Effector memory CD4-positive, alpha-beta T cell (primary cell): ENCODE data around the gene ANGPTL4.
"Not testable (repeated sequence)": the region's sequence is repeated elsewhere in the genome, so short reads cannot be mapped to it uniquely, and the experiment has no call there.

Experiments used
- DNase-seq, 3 donors: peaks; one replicate each; pipeline ENCODE4 v3.0.0-alpha.2; 2020
- H3K27ac ChIP-seq: 2 replicates; pipeline ENCODE4 v1.7.0; 2013; ENCODE audit warnings: mild to moderate bottlenecking, low read length, moderate library complexity; ENCODE audit not compliant: insufficient read depth, poor library complexity, severe bottlenecking
- H3K27me3 ChIP-seq: replicated peaks from 2 replicates; pipeline ENCODE4 v1.7.0; 2013; ENCODE audit warnings: mild to moderate bottlenecking, low read length; ENCODE audit not compliant: insufficient read depth, control insufficient read depth, poor library complexity, severe bottlenecking
- H3K36me3 ChIP-seq: 2 replicates; pipeline ENCODE4 v1.7.0; 2013; ENCODE audit warnings: mild to moderate bottlenecking, low read length, moderate library complexity; ENCODE audit not compliant: control insufficient read depth, insufficient read depth
- H3K4me1 ChIP-seq: 2 replicates; pipeline ENCODE4 v1.7.0; 2013; ENCODE audit warnings: low read length, mild to moderate bottlenecking; ENCODE audit not compliant: control insufficient read depth, insufficient read depth, poor library complexity, severe bottlenecking
- H3K4me3 ChIP-seq: 2 replicates; pipeline ENCODE4 v1.7.0; 2013; ENCODE audit warnings: low read length, low read depth, mild to moderate bottlenecking; ENCODE audit not compliant: insufficient read depth, poor library complexity, severe bottlenecking
- H3K9me3 ChIP-seq: 2 replicates; pipeline ENCODE4 v1.7.0; 2013; ENCODE audit warnings: mild to moderate bottlenecking, low read length, moderate library complexity; ENCODE audit not compliant: control insufficient read depth

ANGPTL4 gene

DNA sequence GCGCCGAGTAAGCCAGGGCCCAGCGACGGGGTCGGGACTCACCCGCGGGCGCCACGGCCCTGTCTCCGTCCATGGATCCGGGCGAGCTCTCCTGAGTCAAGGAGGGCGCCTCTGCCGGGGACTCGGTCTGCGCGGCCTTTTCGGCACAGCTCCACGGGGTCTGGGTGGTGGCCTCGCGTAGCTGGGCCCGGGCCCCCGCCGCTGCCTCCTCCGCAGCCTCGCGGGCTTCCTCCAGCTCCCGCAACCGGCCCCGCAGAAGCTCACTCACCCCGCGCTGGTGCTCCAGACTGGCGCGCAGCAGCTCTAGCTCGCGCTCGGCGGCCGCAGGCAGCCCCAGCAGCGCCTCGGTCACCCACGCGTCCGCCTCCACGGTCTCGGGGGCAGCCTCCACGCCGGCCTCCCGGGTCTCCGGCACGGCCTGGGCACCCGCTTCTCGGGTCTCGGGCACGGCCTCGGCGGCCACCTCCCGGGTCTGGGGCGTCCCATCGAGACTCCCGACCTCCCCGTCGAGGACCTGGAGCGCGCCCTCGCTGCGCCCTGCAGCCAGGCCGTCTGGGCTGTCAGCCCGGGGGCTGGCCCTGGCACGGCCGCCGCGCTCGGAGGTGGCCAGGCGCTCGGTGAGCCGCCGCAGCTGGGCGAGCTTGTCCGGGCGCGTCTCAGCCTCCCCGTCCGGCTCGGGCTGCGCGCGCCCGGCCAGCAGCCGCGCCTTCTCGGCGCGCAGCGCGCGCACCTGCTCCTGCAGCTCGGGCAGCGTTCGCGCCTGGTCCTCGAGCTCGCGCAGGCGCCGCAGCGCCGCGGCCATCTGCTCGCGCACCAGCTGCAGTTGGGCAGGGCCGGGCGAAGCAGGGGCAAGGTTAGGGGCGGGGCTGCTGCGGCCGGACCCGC lies 29.3 kb upstream of the ANGPTL4 start:
- Histone ChIP-seq H3K4me1 (no peaks in the 10 kb centered on the region), H3K27me3 (peaks cover 11% of the 10 kb centered on the region), H3K27ac (no peak overlapping the region), H3K4me3 (no peak overlapping the region), H3K9me3 (no peaks in the 10 kb centered on the region), H3K36me3 (no peaks in the 10 kb centered on the region)
- no peak for DNase-seq

DNA sequence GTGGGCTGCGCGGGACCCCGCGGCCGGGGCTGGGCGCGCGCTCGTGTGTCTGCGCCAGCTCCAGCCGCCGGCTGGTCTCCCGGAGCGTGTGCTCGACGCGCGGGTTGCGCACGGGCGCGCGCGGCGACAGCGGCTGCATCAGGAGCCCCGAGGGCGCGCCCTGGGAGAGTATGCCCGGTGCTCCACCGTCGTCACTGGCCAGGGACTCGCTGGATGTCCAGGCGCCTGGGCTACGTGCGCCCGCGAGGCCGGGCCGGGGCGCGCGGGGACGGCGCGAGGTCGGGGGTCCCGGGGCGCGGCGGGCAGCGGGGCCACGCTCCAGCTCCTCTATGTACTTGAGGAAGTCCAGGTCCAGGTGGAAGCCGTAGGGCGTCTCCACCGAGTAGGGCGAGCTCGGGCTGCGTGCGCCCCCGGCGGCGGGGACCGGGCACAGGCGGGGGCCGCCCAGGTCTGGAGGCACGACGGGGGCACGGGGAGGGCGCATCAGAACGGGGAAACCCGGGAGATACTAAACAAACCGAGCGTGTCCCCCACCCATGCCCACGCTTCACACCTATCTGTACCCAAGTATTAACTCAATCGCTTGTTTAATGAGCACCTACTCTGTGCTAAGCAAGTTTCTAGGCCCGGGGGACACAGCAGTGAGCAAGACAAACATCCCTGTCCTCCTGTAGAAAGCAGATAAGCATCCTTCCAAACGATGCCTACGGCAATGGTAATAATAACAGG lies 28.4 kb upstream of the ANGPTL4 start:
- H3K27ac ChIP-seq, result no peak overlapping the region
- no peaks in the 10 kb centered on the region for H3K9me3 ChIP-seq
- peaks cover 11% of the 10 kb centered on the region for H3K27me3 ChIP-seq
- no peaks in the 10 kb centered on the region for H3K36me3 ChIP-seq
- no peak for DNase-seq
- no peaks in the 10 kb centered on the region for H3K4me1 ChIP-seq
- no peak overlapping the region for H3K4me3 ChIP-seq

DNA sequence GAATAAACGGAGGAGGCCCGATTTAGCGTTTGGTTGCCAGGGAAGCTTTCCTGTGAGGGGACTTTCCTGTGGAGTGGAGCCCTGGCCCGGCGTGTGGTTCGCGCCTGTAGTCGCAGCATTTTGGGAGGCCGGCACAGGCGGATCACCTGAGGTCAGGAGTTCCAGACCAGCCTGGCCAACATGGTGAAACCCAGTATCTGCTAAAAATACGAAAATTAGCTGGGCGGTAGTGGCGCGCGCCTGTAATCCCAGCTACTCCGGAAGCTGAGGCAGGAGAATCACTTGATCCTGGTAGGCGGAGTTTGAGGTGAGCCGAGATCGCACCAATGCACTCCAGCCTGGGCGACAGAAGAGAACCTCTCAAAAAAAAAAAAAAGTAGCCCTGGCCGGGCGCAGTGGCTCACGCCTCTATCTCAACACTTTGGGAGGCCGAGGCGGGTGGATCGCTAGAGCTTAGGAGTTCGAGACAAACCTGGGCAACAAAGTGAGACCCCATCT lies 27.8 kb upstream of the ANGPTL4 start:
- Histone ChIP-seq H3K4me1 (no peaks in the 10 kb centered on the region), H3K36me3 (no peaks in the 10 kb centered on the region), H3K27me3 (peaks cover 11% of the 10 kb centered on the region), H3K27ac (no peak overlapping the region), H3K4me3 (no peak overlapping the region), H3K9me3 (no peaks in the 10 kb centered on the region)
- no peak for DNase-seq

DNA sequence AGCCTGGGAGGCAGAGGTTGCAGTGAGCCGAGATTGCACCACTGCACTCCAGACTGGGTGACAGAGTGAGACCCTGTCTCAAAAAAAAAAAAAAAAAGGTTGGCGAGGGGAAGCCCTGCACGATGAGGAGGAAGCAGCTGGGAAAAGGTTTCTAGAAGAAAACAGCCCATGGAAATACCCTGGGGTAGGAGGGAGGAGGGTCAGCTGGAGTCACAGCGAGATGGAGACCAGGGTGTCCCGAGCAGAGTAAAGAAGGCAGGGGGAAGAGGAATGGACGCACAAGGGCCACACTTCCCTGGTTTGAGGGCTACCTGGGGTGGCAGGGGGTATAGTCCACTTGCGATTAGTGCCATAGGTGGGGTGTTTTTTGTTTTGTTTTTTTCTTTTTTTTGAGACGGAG lies 27.3 kb upstream of the ANGPTL4 start:
- no peak overlapping the region for H3K4me3 ChIP-seq
- no peaks in the 10 kb centered on the region for H3K4me1 ChIP-seq
- no peaks in the 10 kb centered on the region for H3K9me3 ChIP-seq
- peaks cover 11% of the 10 kb centered on the region for H3K27me3 ChIP-seq
- H3K36me3 ChIP-seq, result no peaks in the 10 kb centered on the region
- no peak overlapping the region for H3K27ac ChIP-seq
- DNase-seq, result no peak

DNA sequence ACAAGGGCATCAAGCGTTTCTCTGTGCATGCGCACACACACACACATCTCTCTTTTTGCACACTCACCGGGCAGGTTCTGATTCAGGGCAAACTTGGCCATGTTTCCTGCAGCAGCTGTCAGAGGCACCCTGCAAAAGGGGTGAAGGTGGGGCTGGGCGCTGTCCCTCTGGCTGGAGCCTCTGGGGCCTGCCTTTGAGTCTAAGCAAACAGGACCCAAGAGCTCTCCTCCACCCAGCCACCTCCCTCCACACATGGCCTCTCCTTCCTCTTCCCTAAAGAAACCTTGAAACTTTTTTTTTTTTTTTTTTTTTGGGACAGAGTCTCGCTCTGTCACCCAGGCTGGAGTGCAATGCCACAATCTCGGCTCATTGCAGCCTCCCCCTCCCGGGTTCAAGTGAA lies 26.2 kb upstream of the ANGPTL4 start:
- no peak overlapping the region for H3K4me3 ChIP-seq
- DNase-seq, result no peak
- H3K36me3 ChIP-seq, result no peaks in the 10 kb centered on the region
- no peaks in the 10 kb centered on the region for H3K9me3 ChIP-seq
- H3K4me1 ChIP-seq, result peaks cover 2% of the 10 kb centered on the region
- H3K27me3 ChIP-seq, result peaks cover 11% of the 10 kb centered on the region
- H3K27ac ChIP-seq, result no peak overlapping the region

DNA sequence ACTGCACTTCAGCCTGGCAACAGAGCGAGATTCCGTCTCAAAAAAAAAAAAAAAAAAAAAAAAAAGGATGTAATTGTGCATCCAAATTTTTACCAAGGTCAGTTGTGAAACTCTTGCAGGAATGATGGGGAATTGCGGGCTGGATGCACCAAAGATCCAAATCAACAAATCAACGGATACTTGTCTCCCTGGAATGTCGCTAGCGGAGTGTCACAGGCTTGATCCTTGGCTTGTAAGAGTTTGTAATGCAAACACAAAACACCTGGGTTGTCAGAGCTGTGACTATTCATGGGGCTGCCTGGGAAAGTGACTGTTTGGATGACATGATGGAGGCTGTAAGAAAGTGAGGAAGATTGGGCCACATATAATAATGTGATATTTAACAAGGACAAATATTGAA lies 25.1 kb upstream of the ANGPTL4 start:
- Histone ChIP-seq H3K27me3 (peaks cover 7% of the 10 kb centered on the region), H3K4me3 (no peak overlapping the region)

DNA sequence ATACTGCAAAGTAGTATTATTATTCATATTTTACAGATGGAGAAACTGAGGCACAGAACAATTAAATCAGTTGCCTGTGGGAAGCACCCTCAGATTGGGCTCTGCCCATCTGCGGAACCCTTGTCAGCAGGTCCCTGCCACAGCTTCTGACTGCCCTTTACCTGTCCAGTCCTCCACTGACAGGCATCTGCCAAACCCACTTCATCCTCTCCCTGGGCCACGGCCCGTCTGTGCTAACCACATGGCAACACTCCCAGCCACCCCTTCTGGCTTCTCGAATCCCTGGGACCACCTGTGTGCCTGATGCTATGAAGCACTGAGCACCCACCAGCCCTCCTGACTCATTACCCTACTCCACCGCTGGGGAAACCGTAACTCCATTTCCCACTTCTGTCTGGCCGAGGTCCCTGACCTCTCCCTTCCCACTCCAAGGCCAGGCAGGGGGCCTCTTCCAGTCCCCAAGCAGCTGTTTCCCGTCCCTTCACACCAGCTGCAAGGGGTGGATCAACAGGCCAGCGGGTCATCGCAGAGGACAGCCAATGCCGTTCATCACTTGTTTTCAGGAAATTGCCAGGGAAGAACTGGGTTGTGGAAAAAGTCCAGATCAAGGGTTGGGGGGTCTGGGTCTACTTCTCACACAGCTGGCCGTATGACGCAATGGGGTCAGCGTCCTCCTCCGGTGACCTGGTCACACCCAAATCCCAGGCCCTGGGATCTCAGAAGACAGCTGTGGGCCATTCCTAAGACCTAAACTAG lies 23.4 kb upstream of the ANGPTL4 start:
- Histone ChIP-seq H3K4me1 (peaks cover 9% of the 10 kb centered on the region), H3K27ac (no peak overlapping the region), H3K36me3 (no peaks in the 10 kb centered on the region), H3K4me3 (no peak overlapping the region), H3K9me3 (no peaks in the 10 kb centered on the region), H3K27me3 (peaks cover 7% of the 10 kb centered on the region)
- DNase-seq, result no peak

More for the DNA sequence above, 25.1 kb upstream of the ANGPTL4 start:
- Histone ChIP-seq H3K36me3 (no peaks in the 10 kb centered on the region), H3K9me3 (no peaks in the 10 kb centered on the region), H3K27ac (no peak overlapping the region), H3K4me1 (peaks cover 9% of the 10 kb centered on the region)
- DNase-seq, result no peak

DNA sequence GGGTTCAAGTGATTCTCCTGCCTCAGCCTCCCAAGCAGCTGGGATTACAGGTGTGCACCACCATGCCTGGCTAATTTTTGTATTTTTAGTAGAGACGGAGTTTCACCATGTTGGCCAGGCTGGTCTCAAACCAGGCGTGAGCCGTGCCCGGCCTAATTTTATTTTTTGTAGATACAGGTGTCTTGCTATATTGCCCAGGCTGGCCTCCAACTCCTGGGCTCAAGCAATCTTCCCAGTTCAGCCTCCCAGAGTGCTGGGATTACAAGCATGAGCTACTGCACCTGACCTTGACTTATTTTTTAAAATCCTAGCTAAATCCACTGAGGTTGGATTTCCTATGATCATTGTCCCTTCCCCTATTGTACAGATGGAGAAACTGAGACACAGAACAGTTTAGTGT lies 22.5 kb upstream of the ANGPTL4 start:
- not testable (repeated sequence) for H3K27me3 ChIP-seq, H3K4me1 ChIP-seq, H3K27ac ChIP-seq, H3K36me3 ChIP-seq, H3K4me3 ChIP-seq, DNase-seq, H3K9me3 ChIP-seq

DNA sequence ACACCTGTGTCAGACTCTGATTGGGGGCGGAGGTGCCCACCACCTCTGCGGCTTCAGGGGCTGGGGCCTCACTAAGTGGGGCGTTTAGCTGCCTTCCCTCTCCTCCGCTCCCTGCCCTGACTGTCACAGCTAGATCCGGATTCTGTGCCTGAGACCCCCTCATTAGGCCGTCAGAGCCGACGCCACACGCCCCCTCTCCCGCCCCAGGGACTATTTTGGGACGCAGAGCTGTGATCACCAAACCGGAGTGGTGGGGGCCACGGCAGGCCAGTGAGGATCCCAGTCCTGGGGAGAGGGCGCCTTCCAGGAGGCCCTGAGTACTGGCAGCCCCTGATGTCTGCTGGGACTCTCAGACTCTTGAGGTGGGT lies 21.7 kb upstream of the ANGPTL4 start:
- H3K27me3 ChIP-seq, result no peaks in the 10 kb centered on the region

More for the DNA sequence above, 21.7 kb upstream of the ANGPTL4 start:
- no peaks in the 10 kb centered on the region for H3K9me3 ChIP-seq
- H3K36me3 ChIP-seq, result no peaks in the 10 kb centered on the region
- no peak for DNase-seq
- no peak overlapping the region for H3K4me3 ChIP-seq
- peaks cover 9% of the 10 kb centered on the region for H3K4me1 ChIP-seq
- no peak overlapping the region for H3K27ac ChIP-seq
